HG02571 (cell line): ENCODE data around the gene CDH6.
"Not testable (repeated sequence)": the region's sequence is repeated elsewhere in the genome, so short reads cannot be mapped to it uniquely, and the experiment has no call there.

Source experiments
- ATAC-seq: cut with Tn5 transposase; IDR thresholded peaks from one replicate; pipeline ENCODE4 v1.9.1; 2021; ENCODE audit warnings: mild to moderate bottlenecking, moderate library complexity; ENCODE audit not compliant: unreplicated experiment

Gene CDH6

DNA sequence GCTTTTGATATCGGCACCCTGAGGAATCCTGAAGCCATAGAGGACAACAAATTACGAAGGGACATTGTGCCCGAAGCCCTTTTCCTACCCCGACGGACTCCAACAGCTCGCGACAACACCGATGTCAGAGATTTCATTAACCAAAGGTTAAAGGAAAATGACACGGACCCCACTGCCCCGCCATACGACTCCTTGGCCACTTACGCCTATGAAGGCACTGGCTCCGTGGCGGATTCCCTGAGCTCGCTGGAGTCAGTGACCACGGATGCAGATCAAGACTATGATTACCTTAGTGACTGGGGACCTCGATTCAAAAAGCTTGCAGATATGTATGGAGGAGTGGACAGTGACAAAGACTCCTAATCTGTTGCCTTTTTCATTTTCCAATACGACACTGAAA lies 129.5 kb downstream of the CDH6 start:
- no peak for ATAC-seq

DNA sequence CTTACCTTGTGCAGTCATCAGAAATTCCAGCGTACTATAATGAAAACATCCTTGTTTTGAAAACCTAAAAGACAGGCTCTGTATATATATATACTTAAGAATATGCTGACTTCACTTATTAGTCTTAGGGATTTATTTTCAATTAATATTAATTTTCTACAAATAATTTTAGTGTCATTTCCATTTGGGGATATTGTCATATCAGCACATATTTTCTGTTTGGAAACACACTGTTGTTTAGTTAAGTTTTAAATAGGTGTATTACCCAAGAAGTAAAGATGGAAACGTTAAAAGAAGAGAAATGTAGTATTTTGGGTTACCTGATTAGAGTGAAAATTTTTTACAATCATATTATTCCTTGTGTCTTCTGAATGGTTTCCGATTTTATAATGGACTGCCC lies 131.4 kb downstream of the CDH6 start:
- no peak for ATAC-seq

DNA sequence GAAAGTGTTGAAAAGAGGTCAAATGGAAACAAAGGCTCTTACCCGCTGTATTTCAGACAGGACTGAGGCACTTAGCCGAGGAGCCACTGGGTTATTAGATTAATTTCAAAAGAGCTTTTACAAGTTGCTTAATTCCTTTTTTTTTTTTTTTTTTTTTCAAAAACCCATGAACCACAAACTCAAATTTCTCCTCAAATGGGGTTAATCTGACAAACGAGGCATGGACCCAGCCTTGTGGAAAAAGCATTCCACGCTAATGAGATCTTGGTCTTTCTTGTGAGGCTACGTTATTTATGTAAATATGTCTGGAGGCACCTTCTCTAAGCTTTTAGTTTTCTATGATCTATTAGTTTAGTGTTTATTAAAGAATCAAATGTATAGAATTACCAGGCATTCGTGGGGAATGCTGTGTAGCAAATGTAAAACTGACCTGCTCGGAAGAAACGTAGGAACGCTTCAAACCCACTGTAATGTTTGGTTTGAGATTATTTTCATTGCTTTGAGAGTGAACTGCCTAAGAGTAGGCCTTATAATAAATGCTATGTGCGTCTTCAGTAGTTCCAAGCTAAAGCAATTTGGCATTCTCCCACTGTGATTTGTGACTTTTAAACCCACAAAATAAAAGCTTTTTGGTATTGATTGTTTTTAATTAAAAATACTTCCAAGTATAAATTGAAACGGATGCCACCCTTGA lies 134.7 kb downstream of the CDH6 start:
- ATAC-seq = no peak

DNA sequence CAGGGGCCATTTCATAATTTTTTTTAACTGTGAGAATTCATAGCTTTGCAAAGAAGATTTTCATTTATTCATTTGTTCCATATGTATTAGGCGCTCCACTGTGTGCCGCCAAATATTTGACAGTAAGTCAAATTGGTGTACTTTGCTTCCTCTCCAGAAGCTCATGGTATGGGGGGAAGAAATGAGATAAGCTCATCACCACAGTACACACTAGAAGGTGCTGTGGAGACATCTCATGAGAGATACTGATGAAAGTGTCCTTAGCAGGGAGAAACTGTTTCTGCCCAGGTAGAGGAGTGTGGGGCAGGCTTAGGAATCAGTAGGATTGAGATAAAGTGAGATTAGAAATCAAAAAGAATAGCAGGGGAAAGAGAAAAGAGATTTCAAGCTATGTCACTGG lies 136.2 kb downstream of the CDH6 start:
- ATAC-seq = no peak

DNA sequence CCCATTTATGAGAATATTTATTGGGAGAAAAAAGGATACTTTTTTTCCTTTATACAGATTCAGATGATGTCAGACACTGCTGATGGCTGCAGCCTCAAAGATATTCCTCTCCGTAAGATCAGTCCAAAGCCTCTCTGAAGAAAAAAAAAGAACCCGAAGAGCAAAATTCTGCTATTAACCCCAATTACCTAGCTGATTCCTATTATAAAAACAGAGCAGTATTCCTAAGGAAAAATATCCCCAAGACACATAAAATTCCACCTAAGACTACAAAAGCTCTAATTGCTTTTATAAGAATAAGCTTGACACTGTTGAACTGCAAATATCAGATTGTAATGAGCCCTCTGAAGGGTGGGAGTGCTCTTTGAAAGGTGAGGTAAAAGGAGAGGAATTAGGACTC lies 138.7 kb downstream of the CDH6 start:
- no peak for ATAC-seq

DNA sequence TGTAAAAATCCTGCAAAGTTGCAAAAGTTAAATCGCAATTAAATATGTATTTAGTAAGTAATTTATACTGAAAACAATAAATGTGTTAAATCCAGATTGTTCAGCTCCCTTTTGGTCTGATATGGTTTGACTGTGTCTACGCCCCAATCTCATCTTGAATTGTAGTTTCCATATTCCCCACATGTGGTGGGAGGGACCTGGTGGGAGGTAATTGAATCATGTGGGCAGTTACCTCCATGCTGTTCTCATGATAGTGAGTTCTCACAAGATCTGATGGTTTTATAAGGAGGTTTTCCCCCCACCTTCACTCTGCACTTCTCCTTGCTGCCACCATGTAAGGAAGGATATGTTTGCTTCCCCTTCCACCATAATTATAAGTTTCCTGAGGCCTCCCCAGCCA lies 140.0 kb downstream of the CDH6 start:
- ATAC-seq = no peak

DNA sequence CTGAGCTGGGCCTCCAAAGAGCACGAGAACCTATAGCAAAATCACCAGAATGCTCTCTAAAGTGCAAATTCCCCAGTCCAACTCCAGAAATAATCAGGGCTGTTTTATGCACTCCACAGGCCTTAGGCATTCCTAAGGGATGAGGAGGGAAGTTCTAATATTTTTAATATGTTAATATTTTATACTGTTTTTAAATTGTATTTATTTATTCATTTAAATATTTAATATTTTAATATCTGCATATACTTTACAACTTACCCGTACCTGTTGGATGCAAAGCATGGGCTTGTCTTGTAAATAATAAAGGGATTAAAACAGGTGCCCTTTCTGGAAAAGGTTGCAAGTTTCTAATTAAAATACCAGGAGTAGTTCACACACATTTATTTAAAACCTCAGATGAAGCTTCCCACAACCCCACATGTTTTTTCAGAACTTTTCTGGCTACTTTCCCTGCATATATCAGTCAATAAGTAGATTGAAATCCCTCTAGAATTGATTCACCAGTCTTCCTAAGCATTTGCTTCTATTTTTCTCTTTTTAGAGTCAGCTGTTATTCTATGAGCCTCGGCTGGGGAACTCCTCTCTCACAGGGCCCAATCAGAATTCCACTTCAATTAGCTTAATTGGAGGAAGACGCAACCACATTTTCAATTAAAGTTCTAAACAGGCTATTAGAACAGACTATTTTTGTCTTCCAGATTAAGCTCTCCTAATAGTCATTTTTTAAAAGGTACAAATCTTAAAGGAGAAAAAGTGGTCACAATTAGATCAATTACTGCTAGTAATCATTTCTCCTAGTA lies 140.8 kb downstream of the CDH6 start:
- ATAC-seq = no peak

DNA sequence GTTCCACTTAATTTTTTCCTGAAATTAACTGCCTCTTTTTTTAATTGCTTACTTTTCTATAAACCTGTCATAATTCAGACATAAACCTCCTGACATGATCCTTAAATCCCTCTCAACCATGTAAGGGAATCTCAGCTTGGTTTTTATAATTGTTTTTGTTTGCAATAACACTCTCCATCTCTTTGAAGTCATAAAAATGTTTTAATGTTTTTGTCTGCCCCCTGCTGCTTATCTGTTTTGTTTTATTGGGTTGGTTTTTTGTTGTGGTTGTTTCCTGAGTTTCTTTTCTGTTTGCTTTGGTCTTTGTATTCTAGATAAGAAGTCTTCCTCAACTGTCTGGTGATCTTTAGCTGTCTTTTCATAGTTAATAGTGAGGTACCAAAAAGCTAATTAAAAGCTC lies 142.0 kb downstream of the CDH6 start:
- no peak for ATAC-seq

DNA sequence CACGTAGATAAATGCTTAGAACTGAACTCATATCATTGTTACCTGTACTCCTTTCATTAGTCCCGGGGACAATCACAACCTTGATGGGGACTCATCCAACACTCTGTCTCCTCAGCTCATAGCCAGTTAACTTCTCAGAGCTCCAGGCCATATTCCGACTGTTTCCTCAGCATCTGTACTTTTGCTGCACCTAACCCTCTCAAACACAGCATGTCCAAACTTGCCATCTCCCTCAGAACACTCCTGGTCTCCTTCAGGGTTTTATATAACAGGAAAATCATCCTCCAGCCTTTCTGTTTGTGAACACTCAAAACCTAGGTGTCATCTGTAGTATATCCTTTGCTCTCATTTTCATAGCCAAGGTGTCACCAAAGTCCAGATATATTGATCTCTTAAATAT lies 150.5 kb downstream of the CDH6 start:
- no peak for ATAC-seq

DNA sequence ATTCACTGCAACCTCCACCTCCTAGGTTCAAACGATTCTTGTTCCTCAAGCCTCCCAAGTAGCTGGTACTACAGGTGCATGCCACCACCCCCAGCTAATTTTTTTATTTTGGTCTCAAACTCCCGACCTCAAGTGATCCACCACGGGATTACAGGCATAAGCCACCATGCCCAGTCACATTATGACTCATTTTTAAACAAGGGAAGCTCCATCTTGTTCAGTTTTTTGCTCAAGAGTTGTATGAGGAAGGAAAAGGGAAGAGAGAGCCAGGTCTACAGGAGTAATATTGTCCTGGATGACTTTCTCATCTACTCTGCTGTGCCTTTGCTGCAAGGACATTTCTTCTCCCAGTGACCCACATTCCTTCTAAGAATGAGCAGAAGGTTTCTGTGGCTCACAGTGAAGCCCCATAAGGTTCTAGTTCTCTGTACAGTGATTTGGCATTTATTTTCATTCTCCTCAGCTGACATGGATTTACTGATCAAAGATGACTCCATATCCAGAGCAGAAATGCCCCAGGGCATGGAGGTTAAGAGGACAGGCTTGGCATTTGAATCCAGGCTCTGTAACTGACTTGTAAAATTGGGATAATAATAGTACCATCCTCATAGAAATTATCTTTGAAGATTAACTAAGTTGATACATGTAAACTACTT lies 153.5 kb downstream of the CDH6 start:
- ATAC-seq = no peak

DNA sequence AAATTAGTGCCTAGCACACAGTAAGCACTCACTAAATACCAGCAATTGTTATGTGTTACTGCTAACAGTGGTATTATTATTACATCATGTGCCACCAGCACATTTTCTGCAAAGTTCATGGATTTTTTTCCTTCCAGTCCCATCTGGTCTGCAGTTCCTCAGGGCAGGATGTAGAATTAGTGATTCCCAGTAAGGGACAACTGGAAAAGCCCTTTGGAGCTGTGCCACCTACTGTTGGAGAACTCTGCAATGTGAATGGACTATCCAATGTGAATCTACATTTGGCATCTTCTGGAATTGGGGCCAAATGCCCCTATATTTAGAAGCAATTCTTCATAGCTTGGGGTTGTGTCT lies 154.0 kb downstream of the CDH6 start:
- ATAC-seq = no peak

DNA sequence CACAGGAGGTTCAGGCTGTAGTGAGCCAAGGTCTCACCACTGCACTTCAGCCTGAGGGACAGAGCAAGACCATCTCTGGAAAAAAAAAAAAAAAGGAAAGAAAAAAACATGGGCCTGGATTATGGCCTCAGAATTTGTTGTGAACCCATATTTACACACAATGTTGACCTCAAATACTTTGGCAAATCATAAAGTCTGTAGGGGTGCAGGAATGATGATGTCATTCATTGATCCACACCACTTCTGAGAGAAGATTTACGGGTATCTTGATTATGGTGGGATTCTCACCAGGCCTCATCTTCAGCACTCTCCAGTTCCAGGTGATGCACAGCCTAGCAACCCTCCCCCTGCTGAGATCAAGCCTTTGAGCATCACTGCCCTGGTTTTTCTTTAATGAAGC lies 156.9 kb downstream of the CDH6 start:
- ATAC-seq = no peak

DNA sequence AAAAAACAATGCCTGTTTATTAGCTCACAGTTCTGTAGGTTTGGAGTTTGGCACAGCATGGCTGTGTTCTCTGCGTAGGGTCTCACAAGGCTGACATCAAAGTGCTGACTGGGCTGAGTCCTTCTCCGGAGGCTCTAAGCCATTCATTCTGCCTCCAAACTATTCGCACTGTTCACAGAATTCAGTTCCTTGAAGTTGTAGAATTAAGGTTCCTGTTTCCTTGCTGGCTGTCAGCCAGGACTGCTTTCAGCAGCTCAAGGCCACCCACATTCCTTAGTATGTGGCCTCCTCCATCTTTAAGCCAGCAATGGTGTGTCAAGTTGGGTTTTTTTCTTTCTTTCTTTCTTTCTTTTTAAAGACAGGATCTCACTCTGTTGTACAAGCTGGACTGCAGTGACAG lies 161.9 kb downstream of the CDH6 start:
- ATAC-seq = no peak

DNA sequence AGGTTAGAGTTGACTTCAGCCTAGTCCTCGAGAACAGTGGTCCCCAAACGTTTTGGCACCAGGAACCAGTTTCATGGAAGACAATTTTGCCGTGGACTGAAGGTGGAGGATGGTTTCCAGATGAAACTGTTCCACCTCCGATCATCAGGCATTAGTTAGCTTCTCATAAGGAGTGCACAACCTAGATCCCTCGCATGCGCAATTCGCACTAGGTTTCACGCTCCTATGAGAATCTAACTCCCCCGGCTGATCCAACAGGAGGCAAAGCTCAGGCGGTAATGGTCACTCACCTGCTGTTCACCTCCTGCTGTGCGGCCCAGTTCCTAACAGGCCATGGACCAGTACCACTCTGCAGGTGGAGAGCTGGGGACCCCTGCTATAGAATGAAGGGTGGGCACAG lies 163.6 kb downstream of the CDH6 start:
- ATAC-seq = no peak

DNA sequence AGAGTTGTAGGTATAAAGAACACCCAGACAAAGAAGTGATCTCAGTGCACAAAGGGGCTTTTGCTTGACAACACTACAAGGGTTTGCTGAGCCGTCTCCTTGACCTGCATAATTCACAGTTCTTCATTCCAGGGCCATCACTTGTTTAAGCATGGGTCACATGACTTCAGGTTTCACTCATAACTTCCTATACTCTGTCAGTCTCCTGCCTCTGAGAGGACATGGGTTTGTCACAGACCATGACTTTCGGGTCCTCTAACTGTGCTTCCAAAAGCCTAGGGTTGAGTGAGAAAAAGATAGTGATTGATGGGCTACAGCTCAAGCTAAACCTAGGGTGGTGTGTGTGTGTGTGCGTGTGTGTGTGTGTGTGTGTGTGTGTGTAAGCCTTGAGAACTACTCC lies 166.4 kb downstream of the CDH6 start:
- no peak for ATAC-seq

DNA sequence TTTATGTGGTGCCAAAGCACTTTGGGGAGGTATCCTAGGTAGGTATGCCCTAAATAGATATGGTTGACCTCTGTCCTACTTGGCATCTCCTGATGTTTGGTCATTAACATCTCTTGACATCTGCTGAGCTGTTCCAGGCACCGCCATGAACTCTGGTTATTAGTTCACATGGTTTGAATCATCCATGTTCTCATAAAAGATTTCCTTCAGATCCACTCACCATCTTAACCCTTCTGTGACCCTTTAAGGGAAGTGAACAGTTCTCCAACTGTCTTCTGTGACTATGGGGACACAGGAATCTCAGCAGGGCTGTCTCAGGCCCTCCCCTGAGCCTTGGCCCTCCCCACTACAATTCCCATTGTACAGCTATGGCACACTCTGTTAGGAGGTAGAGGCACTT lies 167.7 kb downstream of the CDH6 start:
- ATAC-seq = no peak

DNA sequence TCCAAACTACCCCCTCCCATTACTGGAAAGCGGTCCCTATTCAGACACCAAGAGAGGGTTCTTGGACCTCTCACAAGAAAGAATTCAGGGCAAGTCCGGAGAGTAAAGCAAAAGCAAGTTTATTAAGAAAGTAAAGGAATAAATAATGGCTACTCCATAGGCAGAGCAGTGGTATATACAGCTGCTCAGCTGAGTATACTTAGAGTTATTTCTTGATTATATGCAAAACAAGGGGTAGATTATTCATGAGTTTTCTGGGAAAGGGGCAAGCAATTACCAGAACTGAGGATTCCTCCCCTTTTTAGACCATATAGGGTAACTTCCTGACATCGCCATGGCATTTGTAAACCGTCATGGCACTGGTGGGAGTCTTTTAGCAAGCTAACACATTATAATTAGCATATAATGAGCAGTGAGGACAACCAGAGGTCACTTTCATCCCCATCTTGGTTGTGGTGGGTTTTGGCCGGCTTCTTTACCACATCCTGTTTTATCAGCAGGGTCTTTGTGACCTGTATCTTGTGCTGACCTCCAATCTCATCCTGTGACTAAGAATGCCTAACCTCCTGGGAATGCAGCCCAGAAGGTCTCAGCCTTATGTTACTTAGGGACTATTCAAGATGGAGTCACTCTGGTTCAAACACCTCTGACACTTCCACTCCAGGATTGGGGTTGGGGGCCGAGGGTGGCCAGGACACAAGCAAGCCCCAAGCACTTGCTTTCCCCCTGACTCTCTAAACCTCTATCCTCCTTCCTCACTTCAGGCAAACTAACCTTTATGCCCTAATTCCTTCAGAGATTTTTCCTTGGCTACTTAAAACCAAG lies 168.4 kb downstream of the CDH6 start:
- ATAC-seq = not testable (repeated sequence)

DNA sequence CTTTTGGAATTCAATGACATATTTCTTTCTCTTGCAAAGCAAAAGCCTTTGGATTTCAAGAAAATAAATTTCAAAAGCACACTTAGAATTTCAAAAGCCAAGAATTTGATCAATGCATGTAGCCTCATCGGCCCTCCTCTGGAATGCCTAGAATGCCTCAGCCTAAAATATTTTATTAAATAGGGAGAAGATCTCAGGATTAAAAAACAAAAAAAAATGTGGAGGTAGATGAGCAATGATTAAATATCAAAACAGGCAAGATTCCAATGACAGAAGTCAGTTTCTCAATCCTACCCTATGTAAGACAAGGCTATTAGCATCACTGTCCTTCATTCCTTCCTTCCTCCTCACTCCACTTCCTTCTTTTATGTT lies 169.0 kb downstream of the CDH6 start:
- no peak for ATAC-seq

DNA sequence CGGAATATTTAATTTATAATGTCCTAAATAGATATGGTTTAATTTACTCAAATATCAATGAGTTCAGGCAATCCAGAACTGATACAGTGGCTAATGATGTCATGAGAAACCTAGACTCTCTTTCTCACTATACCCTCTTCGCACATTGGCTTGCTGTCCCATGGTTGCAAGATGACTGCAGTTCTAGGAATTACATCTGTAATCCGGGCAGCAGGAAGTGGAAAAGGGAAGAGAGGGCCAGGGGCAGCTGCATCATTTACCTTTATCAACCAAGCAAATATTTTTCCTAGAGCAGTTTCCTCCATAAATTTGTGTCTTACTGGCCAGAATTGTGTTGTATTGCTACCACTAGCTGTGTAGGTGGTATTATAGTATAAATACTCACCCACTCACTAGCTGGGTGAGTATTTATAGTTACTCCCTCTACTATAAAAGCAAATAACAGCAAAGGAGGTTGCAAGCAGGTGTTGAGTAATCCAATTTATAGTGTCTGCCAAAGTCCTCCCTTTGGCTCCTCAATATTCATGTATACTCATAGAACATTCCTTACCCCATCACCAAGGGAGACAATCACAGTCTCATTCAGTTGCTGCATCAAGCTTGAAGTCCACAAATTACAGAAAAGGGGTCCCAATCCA lies 169.6 kb downstream of the CDH6 start:
- ATAC-seq = no peak

DNA sequence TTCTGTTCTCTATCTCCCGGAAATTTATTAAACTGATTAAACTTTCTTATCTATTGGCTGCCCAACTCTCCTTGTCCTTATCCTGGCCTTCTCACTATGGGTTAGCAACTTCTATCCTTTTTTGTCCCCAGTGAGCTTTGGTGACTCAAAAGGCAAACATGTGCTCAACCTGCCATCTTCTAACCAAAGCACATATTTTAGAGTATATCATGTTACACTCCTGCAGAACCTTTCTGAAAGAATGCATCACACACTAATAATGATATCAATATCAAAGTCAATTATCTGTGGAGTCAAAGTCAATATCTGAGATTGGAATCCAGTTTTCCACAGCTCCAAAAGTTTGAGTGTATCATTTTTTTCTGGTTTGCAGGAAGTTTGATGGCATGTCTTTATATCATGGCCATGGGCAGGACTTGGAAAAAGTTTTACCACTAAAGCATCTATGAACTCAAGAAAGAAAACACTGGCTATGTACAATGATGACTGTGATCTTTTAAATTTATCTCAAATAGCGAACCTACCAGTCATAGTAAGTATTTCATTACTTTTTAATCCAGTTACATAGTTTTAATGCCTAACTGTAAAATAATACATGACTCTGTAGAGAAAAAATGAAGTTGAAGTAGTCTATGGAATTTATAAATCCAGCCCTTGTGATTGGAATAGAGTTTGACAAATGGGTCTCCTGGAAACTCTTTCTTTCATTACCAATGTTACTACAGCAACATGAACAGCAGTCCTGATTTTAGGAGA lies 171.6 kb downstream of the CDH6 start:
- no peak for ATAC-seq
